GM12874 (cell line): ENCODE results near the gene ACKR3.

Experiments
- TF ChIP-seq, protein P1 (sequence below): IDR thresholded peaks from 2 replicates; pipeline ENCODE4 v1.5.1; 2011; ENCODE audit warnings: low read depth, mild to moderate bottlenecking, control low read depth, low read length, moderate library complexity; ENCODE audit not compliant: insufficient read depth

ACKR3 gene

DNA sequence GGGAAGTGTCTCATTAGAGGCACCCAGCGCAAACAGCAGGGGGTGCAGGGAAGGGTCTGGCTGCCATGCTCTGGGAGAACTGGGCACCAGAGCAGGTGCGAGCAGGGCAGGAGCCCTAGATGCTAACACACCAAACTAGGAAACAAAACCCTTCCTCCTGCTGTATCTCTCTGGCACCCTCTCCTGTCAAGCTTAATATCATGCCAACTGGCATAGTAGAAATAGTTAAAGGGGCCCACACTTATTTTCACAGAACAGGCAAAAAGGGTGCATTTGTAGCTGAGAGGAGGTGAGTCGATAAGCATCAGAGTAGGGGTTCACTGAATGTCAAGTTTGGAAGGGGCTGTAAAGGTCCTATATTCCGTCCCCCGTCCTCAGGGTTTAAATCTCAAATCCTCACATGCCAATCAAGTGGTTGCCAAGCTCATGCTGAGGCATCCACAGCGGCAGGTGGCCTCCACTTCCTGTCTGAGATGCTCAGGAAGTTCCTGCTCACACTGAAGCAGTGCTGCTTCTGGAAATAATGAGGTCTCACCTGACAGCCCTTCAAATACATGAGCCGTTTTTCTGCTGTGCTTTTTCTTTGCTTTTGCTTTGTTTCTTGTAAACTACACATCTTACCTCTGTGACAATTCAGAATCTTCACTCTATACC lies 14.9 kb upstream of the ACKR3 start:
- TF ChIP-seq, protein P1, sequence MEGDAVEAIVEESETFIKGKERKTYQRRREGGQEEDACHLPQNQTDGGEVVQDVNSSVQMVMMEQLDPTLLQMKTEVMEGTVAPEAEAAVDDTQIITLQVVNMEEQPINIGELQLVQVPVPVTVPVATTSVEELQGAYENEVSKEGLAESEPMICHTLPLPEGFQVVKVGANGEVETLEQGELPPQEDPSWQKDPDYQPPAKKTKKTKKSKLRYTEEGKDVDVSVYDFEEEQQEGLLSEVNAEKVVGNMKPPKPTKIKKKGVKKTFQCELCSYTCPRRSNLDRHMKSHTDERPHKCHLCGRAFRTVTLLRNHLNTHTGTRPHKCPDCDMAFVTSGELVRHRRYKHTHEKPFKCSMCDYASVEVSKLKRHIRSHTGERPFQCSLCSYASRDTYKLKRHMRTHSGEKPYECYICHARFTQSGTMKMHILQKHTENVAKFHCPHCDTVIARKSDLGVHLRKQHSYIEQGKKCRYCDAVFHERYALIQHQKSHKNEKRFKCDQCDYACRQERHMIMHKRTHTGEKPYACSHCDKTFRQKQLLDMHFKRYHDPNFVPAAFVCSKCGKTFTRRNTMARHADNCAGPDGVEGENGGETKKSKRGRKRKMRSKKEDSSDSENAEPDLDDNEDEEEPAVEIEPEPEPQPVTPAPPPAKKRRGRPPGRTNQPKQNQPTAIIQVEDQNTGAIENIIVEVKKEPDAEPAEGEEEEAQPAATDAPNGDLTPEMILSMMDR: no peak

DNA sequence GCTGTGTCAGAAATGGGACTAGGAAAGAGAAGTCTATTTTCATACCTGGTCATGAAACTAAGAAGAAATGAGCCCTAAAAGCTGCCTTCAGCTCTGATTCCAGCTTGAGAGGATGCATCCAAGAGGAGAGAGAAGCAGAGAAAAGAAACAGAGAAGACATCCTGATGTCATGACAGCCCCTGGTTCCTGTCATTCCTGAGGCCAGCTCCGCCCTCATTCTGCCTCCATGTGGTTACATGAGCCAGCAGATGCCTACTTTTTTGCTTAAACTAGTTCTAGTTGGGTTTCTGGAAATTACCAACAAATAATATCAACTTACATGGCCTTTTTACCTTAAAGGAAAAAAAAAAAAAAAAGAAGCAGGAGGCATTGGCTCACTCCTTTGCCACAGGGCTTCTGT lies 14.1 kb upstream of the ACKR3 start:
- TF ChIP-seq, protein P1: no peak

DNA sequence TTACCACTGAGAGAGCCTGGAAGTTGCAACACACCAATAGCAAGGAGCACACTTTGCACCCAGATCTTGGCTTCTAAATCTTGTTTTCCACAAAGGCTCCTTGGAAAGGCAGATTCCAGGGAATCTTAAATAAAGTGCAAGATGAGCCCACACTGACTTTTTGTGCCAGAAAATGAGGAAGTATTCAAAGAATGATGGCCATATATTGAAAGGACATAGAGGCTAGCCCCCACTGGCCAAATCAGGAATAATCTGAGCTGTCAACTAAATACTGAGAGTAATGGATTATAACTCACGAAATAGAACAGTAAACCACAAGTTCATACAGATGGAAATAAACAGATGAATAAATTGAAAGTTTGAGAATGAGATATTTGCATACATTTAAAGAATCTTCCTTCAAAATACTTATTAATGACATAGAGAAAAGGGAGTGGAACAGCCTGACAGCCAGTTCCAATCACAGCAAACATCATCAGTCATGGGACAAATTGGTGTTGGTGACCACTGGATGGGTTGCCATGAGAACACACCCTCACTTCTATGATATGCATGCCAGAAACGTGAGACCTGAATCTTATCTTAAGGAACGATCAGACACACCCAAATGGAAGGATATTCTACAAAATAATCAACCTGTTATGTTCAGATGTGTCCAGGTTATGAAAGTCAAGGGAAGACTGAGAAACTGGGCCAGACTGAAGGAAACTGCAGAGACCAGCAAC lies 12.2 kb upstream of the ACKR3 start:
- TF ChIP-seq, protein P1: 0 out of 2 replicates have a peak, but pooled peaks have one; percentile 5

DNA sequence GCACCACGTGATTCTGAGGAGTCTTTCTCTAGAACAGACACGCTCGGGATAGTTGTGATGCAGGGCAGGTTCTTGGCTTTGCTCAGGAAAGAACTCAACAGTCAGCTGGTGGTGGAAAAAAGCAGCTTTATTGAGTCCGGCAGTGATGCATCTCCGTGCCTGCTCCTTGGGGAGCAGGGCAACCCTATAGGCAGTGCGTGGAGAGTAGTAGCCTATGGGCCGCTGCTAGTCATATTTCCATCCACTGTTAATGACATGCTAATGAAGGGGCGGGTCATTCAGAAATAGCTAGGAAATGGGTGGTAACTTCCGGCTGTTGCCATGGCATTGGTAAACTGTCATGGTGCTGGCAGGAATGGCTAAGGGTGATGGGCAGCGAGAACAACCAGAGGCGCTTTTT lies 11.6 kb upstream of the ACKR3 start:
- TF ChIP-seq, protein P1: no peak

DNA sequence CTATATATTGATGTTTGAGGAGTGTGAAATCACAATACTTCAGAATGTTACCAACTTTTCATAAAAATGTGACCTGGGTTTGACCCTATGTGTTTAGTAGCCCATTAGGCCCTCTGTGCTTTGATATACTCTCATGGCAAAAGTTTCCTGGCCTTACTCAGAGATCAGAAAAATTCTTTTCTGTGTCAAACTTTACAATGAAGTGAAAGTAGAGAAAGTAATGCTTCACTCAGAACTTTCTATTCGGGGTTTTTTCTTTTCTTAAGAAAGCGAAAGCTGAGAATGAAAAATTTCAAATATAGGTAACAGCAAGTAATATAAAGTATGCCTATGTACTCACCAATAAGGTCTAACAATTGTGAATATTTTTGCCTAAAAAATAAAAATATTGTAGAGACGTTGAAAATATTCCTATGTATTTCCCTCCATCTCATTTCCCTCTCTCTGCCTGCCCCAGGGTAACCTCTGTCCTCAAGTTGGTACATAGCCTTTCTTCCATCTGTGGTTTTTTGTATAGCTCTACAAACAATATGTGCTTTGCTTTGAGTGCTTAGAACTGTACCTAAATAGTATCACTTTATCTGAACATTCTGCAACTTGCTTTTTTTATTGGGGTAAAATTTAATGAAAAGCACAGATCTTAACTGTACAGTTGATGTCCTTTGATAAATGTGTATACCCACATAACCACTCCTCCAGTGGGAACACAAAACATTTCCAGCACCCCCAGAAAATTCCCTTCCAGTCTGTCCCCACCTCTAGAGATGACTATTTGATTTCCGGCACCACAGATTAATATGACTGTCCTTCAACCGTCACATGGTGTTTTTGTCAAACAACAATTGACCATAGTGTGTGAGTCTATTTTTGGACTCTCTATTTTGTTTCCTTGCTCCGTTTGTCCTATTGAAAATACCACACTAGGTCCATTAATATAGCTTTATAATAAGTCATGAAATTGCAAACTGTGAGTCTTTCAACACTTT lies 10.3 kb upstream of the ACKR3 start:
- TF ChIP-seq, protein P1: no peak

DNA sequence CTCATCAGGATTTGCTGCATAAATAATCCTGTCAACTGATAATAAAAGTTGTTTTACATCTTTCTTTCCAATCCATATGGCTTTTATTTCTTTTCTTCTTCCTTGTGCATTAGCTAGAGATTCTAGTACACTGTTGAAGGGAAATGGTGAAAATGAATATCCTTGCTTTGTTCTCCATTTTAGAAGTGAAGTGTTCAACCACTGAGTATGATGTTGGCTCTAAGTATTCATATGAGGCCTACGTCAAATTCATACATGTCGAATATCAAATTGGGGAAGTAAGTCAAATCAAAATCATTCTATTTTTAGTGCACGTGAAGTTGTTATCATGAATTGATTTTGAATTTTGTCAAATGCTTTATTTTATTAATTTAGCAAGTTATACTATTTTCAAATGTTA lies 7.8 kb upstream of the ACKR3 start:
- TF ChIP-seq, protein P1: no peak

DNA sequence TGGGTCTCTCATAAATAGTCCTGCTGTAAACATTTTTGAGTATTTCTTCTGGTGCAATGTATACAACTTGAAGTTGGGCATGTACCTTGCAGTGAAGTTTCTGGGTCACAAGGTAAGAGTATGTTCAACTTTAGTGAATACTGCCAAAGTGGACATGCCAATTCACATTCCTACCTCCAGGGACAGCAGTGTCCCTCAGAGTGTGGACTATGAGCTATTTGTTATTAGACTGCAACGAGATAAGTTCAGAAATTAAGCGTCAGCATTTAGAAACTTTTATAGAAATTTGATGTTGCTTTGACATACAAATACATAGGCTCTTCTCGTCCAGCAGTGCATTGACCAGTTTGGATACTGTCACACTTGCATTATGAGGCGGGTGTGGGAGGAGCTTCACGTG lies 7.2 kb upstream of the ACKR3 start:
- TF ChIP-seq, protein P1: 0 out of 2 replicates have a peak, but pooled peaks have one; percentile 6
